GM23248 (cell line): Measurements from ENCODE around the gene RASA3. TPM values are rescaled to one million over a fixed set of nuclear protein-coding genes. Genes with fewer than 3 reads are reported as not detected.
"Not testable (repeated sequence)": the region's sequence is repeated elsewhere in the genome, so short reads cannot be mapped to it uniquely, and the experiment has no call there.

ENCODE experiments used
- DNase-seq: peaks from one replicate; pipeline ENCODE4 v3.0.0-alpha.2; 2015
- H2AFZ ChIP-seq: fragments of 200-600 bp; sonication (generic); 2 replicates; pipeline ENCODE4 v1.6.1; 2016; ENCODE audit warnings: antibody characterized with exemption
- H3F3A ChIP-seq: fragments of 200-600 bp; sonication (generic); 2 replicates; pipeline ENCODE4 v1.6.1; 2016; ENCODE audit warnings: mild to moderate bottlenecking, antibody characterized with exemption, mixed run types; ENCODE audit not compliant: insufficient read depth
- H3K27ac ChIP-seq: fragments of 200-600 bp; sonication (generic); 2 replicates; pipeline ENCODE4 v1.5.1; 2016; ENCODE audit warnings: mild to moderate bottlenecking
- H3K27me3 ChIP-seq: fragments of 200-600 bp; sonication (generic); replicated peaks from 2 replicates; pipeline ENCODE4 v1.6.1; 2016; ENCODE audit warnings: mild to moderate bottlenecking; ENCODE audit not compliant: insufficient read depth
- H3K36me3 ChIP-seq: fragments of 200-600 bp; sonication (generic); 2 replicates; pipeline ENCODE4 v1.6.1; 2016; ENCODE audit warnings: low read depth, mild to moderate bottlenecking
- H3K4me1 ChIP-seq: fragments of 200-600 bp; sonication (generic); 2 replicates; pipeline ENCODE4 v1.6.1; 2016; ENCODE audit warnings: mild to moderate bottlenecking; ENCODE audit not compliant: insufficient read depth
- H3K4me2 ChIP-seq: fragments of 200-600 bp; sonication (generic); one replicate; pipeline ENCODE4 v1.6.1; 2016; ENCODE audit warnings: mild to moderate bottlenecking; ENCODE audit not compliant: unreplicated experiment
- H3K4me3 ChIP-seq: fragments of 200-600 bp; sonication (generic); 2 replicates; pipeline ENCODE4 v1.5.1; 2016; ENCODE audit warnings: mild to moderate bottlenecking
- H3K79me2 ChIP-seq: fragments of 200-600 bp; sonication (generic); 2 replicates; pipeline ENCODE4 v1.6.1; 2016; ENCODE audit warnings: mild to moderate bottlenecking; ENCODE audit not compliant: insufficient read depth
- H3K9ac ChIP-seq: fragments of 200-600 bp; sonication (generic); 2 replicates; pipeline ENCODE4 v1.6.1; 2016; ENCODE audit warnings: mild to moderate bottlenecking
- H3K9me2 ChIP-seq: fragments of 200-600 bp; sonication (generic); 2 replicates; pipeline ENCODE4 v1.6.1; 2016; ENCODE audit warnings: mixed run types, mild to moderate bottlenecking, moderate library complexity; ENCODE audit not compliant: insufficient read depth
- H3K9me3 ChIP-seq: fragments of 200-600 bp; sonication (generic); one replicate; pipeline ENCODE4 v1.6.1; 2017; ENCODE audit warnings: low read depth
- H4K20me1 ChIP-seq: fragments of 200-600 bp; sonication (generic); 2 replicates; pipeline ENCODE4 v1.6.0; 2016; ENCODE audit not compliant: insufficient read depth
- EZH2 ChIP-seq: fragments of 200-600 bp; sonication (generic); IDR thresholded peaks from 2 replicates; pipeline ENCODE4 v1.6.1; 2018; ENCODE audit warnings: antibody characterized with exemption, mild to moderate bottlenecking; ENCODE audit not compliant: insufficient read depth, poor library complexity, severe bottlenecking
- EZH2phosphoT487 ChIP-seq: fragments of 200-600 bp; sonication (generic); IDR thresholded peaks from 2 replicates; pipeline ENCODE4 v1.6.1; 2018; ENCODE audit warnings: antibody characterized with exemption, moderate library complexity, mild to moderate bottlenecking, low read depth; ENCODE audit not compliant: insufficient read depth
- WGBS, 2 experiments: methylation state at CpG; one replicate each; pipeline ENCODE4 v1.1.6; 2015 to 2017; ENCODE audit warnings: low lambda C conversion rate in 2 of 2, low coverage in 1 of 2; ENCODE audit errors: missing lambda C conversion rate in 2 of 2; 5-methylcytosine and 5-hydroxymethylcytosine counted together
- in situ Hi-C: fragments of 300-500 bp; cut with MboI; formaldehyde crosslinking; loops from 2 replicates; pipeline ENCODE4 v1.15.0; 2020
- polyA plus RNA-seq: library from polyadenylated mRNA; unstranded; fragments of >200 nt; fragmentation: Nextera tagmentation; extraction: Ambion mirVana; gene quantifications from 2 replicates; pipeline ENCODE4 v1.2.1, GENCODE V29; 2016
- total RNA-seq: library from RNA; depleted of rRNA; stranded (reverse); fragments of >200 nt; shearing (Covaris generic); gene quantifications from 2 replicates; pipeline ENCODE4 v1.2.3, GENCODE V29; 2014

RASA3 gene
- total and polyA plus RNA-seq, 2 experiments from 2014 or later, result 34.3 to 36.7 TPM

GRCh38 chr13:114135731-114136171, 3.3 kb upstream of the RASA3 start:
- no peaks in the 10 kb centered on the region for H3K4me1 ChIP-seq
- no peaks in the 10 kb centered on the region for H3K9me3 ChIP-seq
- no peaks in the 10 kb centered on the region for H3K27me3 ChIP-seq
- peaks cover 14% of the 10 kb centered on the region for H3F3A ChIP-seq
- H3K4me2 ChIP-seq, result no peak overlapping the region
- no peak for DNase-seq
- H3K9ac ChIP-seq, result no peak overlapping the region
- H3K4me3 ChIP-seq, result no peak overlapping the region
- no peaks in the 10 kb centered on the region for H3K36me3 ChIP-seq
- H3K27ac ChIP-seq, result no peak overlapping the region
- no peak for TF ChIP-seq EZH2phosphoT487
- no peak for TF ChIP-seq EZH2
- no peak overlapping the region for H2AFZ ChIP-seq
- in situ Hi-C loops, result no loop called here
- H4K20me1 ChIP-seq, result no peaks in the 10 kb centered on the region
- peaks cover 10% of the 10 kb centered on the region for H3K79me2 ChIP-seq
- WGBS, 2 experiments, result 93 to 94% methylated on average over 15 of the region's 15 CpGs
- H3K9me2 ChIP-seq, result no peaks in the 10 kb centered on the region

GRCh38 chr13:114134944-114135610, 2.7 kb upstream of the RASA3 start:
- in situ Hi-C loops, result no loop called here
- H3K9ac ChIP-seq, result no peak overlapping the region
- no peaks in the 10 kb centered on the region for H3K27me3 ChIP-seq
- H3F3A ChIP-seq, result peaks cover 21% of the 10 kb centered on the region
- H3K9me3 ChIP-seq, result no peaks in the 10 kb centered on the region
- H3K79me2 ChIP-seq, result peaks cover 17% of the 10 kb centered on the region
- H3K4me1 ChIP-seq, result peaks cover 3% of the 10 kb centered on the region
- TF ChIP-seq EZH2 (no peak), EZH2phosphoT487 (no peak)
- H2AFZ ChIP-seq, result 0 out of 2 replicates have a peak overlapping the region, but pooled peaks have one; percentile 38
- no peak overlapping the region for H3K4me2 ChIP-seq
- no peak overlapping the region for H3K4me3 ChIP-seq
- 53 to 54% methylated on average over 12 of the region's 12 CpGs for WGBS, 2 experiments
- no peak overlapping the region for H3K27ac ChIP-seq
- no peaks in the 10 kb centered on the region for H4K20me1 ChIP-seq
- no peaks in the 10 kb centered on the region for H3K36me3 ChIP-seq
- no peaks in the 10 kb centered on the region for H3K9me2 ChIP-seq
- DNase-seq, result no peak

DNA sequence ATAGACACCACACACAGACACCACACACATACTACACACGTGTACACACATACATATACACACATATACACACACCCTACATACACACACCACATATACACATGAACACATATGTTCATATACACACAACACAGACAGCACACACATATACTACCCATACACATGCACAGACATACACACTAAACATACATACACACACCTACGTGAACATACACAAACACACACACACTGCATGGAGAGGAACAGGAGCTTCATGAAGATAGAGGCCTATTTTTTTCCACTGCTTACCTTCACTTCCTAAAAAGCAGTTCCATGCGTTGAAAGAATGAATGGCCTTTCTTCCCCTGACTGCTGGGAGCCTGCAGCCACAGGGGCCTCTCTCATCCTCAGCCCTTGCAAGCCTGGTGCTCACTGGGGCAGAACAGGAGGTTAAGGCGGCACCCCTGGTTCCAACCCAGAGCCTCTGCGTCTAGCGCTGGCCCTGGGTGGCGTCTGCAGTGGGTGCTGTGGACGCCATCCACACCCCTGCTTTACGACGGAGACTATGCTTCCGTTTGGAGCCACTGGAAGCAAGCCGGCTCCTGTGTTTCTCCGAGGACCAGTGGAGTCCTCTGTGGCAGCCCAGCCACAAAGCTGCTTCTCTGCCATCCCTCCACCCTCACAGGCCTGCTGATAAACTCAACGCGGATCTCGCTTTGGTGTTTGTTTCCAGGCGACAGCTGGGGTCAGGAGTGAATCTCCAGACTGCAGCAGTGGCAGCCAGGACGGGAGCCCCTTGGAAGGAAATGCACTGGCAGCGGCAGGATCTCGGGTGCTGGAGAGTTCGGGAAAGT, 1.9 kb upstream of the RASA3 start:
- no peak overlapping the region for H3K4me3 ChIP-seq
- no peak overlapping the region for H3K4me2 ChIP-seq
- in situ Hi-C loops, result no loop called here
- WGBS, 2 experiments, result 37 to 40% methylated on average over 21 of the region's 21 CpGs
- no peaks in the 10 kb centered on the region for H3K9me3 ChIP-seq
- peaks cover 11% of the 10 kb centered on the region for H3K4me1 ChIP-seq
- no peak overlapping the region for H3K9ac ChIP-seq
- no peaks in the 10 kb centered on the region for H3K36me3 ChIP-seq
- H3F3A ChIP-seq, result peaks cover 29% of the 10 kb centered on the region
- H3K27ac ChIP-seq, result no peak overlapping the region
- H2AFZ ChIP-seq, result 0 out of 2 replicates have a peak overlapping the region, but pooled peaks have one; percentile 38
- no peaks in the 10 kb centered on the region for H3K27me3 ChIP-seq
- H4K20me1 ChIP-seq, result no peaks in the 10 kb centered on the region
- peak; percentile 18 for DNase-seq
- TF ChIP-seq EZH2phosphoT487 (no peak), EZH2 (no peak)
- peaks cover 24% of the 10 kb centered on the region for H3K79me2 ChIP-seq
- no peaks in the 10 kb centered on the region for H3K9me2 ChIP-seq

- peaks cover 31% of the 10 kb centered on the region for H3F3A ChIP-seq
- WGBS, 2 experiments, result 66 to 88% methylated on average over 1 to 6 of the region's 7 CpGs
Observed at GRCh38 chr13:114133552-114133951, 1.1 kb upstream of the RASA3 start.

GRCh38 chr13:114133126-114133525, 703 bp upstream of the RASA3 start:
- 20% methylated on average over 5 of the region's 9 CpGs; no CpG with 5 or more reads in 1 of the 2 experiments for WGBS, 2 experiments
- peaks cover 22% of the 10 kb centered on the region for H3K4me1 ChIP-seq
- peaks cover 31% of the 10 kb centered on the region for H3F3A ChIP-seq
- DNase-seq, H3K36me3 ChIP-seq, H3K9me3 ChIP-seq, H2AFZ ChIP-seq, H3K4me3 ChIP-seq, H3K9me2 ChIP-seq, H3K9ac ChIP-seq, H4K20me1 ChIP-seq, in situ Hi-C loops, H3K27ac ChIP-seq, H3K4me2 ChIP-seq, H3K27me3 ChIP-seq: not testable (repeated sequence)
- peaks cover 36% of the 10 kb centered on the region for H3K79me2 ChIP-seq

More at GRCh38 chr13:114133552-114133951, 1.1 kb upstream of the RASA3 start:
- H4K20me1 ChIP-seq, H3K9me2 ChIP-seq, H3K4me2 ChIP-seq, DNase-seq, H3K4me3 ChIP-seq, H2AFZ ChIP-seq, H3K27me3 ChIP-seq, in situ Hi-C loops, H3K36me3 ChIP-seq, H3K27ac ChIP-seq, H3K9me3 ChIP-seq, H3K9ac ChIP-seq: not testable (repeated sequence)
- Histone ChIP-seq H3K79me2 (peaks cover 32% of the 10 kb centered on the region), H3K4me1 (peaks cover 17% of the 10 kb centered on the region)
